ES-I3 (cell line): ENCODE results near the gene COBL.

Source experiments
- H3K36me3 ChIP-seq: 2 replicates; pipeline ENCODE4 v1.6.1; 2013; ENCODE audit warnings: mild to moderate bottlenecking, low read length, control low read depth, moderate library complexity; ENCODE audit not compliant: insufficient read depth
- H3K4me1 ChIP-seq: 2 replicates; pipeline ENCODE4 v1.6.1; 2013; ENCODE audit warnings: mild to moderate bottlenecking, control low read depth, low read length; ENCODE audit not compliant: insufficient read depth
- H3K9ac ChIP-seq: 2 replicates; pipeline ENCODE4 v1.6.1; 2013; ENCODE audit warnings: low read depth, mild to moderate bottlenecking, low read length, moderate library complexity
- H3K9me3 ChIP-seq: 2 replicates; pipeline ENCODE4 v1.6.1; 2013; ENCODE audit warnings: mild to moderate bottlenecking, low read length, moderate library complexity; ENCODE audit not compliant: control insufficient read depth, insufficient read depth

The COBL gene

GRCh38 chr7:51235593-51236313 lies 80.9 kb downstream of the COBL start:
- H3K36me3 ChIP-seq, result no peaks in the 10 kb centered on the region
- H3K9me3 ChIP-seq, result no peaks in the 10 kb centered on the region
- H3K4me1 ChIP-seq, result peaks cover 7% of the 10 kb centered on the region
- H3K9ac ChIP-seq, result no peak overlapping the region

DNA sequence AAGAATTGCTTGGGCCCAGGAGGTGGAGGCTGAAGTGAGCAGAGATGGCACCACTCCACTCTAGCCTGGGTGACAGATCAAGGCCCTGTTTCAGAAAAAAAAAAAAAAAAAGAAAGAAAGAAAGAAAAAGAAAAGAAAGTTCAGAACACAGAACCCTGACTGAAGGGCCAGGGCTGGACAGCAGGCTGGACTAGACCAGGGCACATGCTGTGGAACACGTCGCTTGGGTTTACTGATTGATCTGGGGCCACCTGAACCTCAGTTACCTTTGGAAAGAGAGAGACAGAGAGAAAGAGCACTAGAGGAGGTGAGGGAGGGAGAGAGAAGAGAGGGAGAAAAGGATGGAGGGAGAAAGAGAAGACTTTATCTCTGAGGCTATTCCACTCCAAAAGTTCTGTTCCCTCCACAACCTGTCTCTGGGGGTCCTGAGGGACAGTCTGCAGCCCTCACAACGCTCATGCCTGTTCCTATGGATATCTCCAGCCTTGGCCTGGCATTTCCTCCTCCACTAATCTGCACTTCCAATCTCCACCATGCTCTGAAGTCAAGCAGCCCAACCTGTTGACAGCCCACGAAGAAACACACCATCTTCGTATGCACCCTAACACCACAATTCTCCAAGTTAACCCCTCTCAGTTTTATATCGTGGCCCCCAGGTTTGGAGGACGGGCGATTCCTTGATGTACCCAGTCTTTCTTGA lies 81.8 kb downstream of the COBL start:
- Histone ChIP-seq H3K9ac (no peak overlapping the region), H3K9me3 (no peaks in the 10 kb centered on the region), H3K36me3 (no peaks in the 10 kb centered on the region), H3K4me1 (peaks cover 7% of the 10 kb centered on the region)

DNA sequence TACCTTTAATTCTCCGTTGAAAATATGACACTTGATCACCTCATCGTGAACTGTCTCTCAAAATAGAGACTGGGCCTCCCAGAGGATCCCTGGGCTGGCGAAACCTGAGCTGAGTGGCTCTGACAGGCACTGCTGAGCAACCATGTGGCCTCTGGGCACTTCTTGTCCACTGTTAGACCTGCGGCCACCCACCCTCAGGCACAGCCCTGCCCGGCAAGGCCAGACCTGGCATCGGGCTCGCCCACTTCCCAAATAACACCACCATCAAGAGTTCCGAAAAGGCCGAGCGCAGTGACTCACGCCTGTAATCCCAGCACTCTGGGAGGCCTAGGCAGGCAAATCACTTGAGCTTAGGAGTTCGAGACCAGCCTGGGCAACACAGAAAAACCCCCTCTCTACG lies 82.5 kb downstream of the COBL start:
- no peak overlapping the region for H3K9ac ChIP-seq
- peaks cover 7% of the 10 kb centered on the region for H3K4me1 ChIP-seq
- no peaks in the 10 kb centered on the region for H3K36me3 ChIP-seq
- H3K9me3 ChIP-seq, result no peaks in the 10 kb centered on the region

- Histone ChIP-seq H3K36me3 (no peaks in the 10 kb centered on the region), H3K4me1 (peaks cover 11% of the 10 kb centered on the region), H3K9me3 (no peaks in the 10 kb centered on the region), H3K9ac (no peak overlapping the region)
Observed at GRCh38 chr7:51233374-51233773, 83.2 kb downstream of the COBL start.

DNA sequence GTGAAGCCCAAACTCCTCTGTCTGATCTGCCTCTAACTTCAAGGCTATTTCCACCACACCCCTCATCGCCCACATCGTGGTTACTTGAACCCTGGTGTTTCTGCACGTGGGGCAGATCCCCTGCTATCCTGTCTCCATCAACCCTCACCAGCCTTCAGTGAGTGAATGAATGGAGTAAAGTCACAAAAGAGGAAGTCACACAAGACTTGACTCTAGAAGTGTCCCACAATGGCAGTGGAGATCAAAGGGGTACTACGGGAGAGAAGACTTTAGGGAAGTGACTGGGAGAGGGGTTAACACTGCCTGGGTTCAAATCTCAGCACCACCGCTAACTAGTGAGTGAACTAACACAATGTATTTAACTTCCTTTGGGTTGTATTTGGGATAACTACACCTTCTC lies 85.9 kb downstream of the COBL start:
- Histone ChIP-seq H3K4me1 (peaks cover 14% of the 10 kb centered on the region), H3K9ac (no peak overlapping the region), H3K9me3 (no peaks in the 10 kb centered on the region), H3K36me3 (no peaks in the 10 kb centered on the region)

- Histone ChIP-seq H3K36me3 (no peaks in the 10 kb centered on the region), H3K4me1 (peaks cover 17% of the 10 kb centered on the region), H3K9me3 (no peaks in the 10 kb centered on the region), H3K9ac (no peak overlapping the region)
Observed at GRCh38 chr7:51230324-51230625, 86.3 kb downstream of the COBL start.

DNA sequence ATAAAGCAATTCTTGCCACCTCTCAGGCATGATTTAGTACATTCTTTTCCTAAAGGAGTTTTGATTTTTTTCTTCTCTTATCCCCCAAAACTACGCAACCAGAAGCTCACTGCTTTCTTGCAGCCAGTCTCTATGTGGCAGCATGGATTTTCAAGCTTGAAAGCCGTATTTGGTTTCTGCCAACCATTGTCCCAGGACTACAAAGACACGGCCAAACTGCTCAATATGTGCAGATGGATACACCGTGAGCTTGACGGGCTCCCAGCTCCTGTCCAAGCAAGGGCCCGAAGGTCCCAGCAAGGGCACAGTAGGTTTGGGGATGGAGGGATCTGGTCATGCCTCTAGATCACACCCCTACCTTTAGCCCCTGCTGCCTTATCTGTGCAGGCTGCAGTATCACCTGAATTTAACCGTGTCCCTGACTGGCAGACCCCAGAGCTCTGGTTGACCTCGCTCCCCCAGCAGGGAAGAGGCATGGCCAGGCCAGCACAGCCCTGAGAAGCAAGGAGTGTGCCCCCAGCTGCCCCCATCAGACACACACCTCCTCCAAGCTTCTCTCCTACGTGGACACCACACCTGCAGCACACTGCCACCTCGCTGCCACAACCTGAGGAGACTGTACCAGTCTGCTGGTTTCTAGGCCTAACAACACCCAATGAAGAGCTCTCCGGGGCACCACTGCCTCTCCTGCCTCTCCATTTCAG lies 86.8 kb downstream of the COBL start:
- H3K4me1 ChIP-seq, result peaks cover 20% of the 10 kb centered on the region
- H3K9me3 ChIP-seq, result no peaks in the 10 kb centered on the region
- no peak overlapping the region for H3K9ac ChIP-seq
- no peaks in the 10 kb centered on the region for H3K36me3 ChIP-seq

DNA sequence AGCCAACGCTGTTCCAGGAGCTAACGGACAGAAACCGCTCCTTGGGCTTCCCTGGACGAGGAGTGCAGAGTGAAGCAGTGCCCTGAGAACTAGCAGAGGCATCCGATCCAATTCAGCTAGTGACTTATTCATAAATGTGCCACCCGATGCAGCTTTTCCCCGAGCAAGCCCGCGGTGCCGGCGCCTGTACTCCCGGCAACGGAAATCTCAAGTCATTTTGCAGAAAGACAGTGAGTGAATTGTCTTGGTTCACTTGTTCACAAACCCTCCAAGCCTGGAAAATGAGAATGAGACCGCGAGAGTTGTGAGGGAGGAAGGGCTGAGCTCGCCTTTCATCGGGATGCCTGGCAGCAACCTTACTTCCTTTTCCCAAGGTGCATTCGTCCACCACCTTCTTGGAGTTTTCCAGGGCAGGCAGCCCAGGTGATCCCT lies 87.5 kb downstream of the COBL start:
- H3K9ac ChIP-seq, result no peak overlapping the region
- no peaks in the 10 kb centered on the region for H3K9me3 ChIP-seq
- peaks cover 20% of the 10 kb centered on the region for H3K4me1 ChIP-seq
- no peaks in the 10 kb centered on the region for H3K36me3 ChIP-seq

GRCh38 chr7:51228386-51228958 lies 88.1 kb downstream of the COBL start:
- Histone ChIP-seq H3K9ac (no peak overlapping the region), H3K9me3 (no peaks in the 10 kb centered on the region), H3K4me1 (peaks cover 20% of the 10 kb centered on the region), H3K36me3 (no peaks in the 10 kb centered on the region)

GRCh38 chr7:51227861-51228260 lies 88.7 kb downstream of the COBL start:
- no peaks in the 10 kb centered on the region for H3K36me3 ChIP-seq
- H3K9ac ChIP-seq, result no peak overlapping the region
- H3K4me1 ChIP-seq, result peaks cover 20% of the 10 kb centered on the region
- H3K9me3 ChIP-seq, result no peaks in the 10 kb centered on the region

DNA sequence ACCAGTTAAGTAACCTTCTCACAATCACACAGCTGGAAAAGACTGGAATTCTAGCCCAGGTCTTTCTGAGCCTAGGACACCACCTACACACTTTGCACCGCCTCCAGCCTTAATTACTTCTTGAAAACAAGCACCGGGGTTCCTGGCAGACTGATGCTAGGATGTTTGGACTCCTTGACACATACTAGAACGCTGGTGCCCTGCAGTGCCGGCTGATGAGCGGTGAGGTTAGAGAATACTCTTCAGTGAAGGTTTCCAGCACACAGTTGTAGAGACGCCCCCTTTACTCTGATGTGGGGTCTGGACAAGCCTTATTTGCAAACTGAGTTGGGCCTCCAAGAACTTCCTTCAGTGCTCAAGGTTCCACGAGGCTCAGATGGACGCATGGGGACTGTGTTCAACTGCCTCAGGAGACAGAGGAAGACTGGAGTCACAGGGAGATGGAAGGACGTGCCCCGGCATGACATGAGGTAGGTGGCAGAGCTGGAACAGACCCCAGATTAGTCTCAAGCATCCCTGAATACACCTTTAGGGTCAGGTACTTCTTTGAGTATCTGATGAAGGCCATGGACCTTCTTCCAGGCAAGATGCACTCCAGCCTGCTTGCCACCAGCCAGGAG lies 89.6 kb downstream of the COBL start:
- Histone ChIP-seq H3K9ac (no peak overlapping the region), H3K9me3 (no peaks in the 10 kb centered on the region), H3K36me3 (no peaks in the 10 kb centered on the region), H3K4me1 (peaks cover 20% of the 10 kb centered on the region)

DNA sequence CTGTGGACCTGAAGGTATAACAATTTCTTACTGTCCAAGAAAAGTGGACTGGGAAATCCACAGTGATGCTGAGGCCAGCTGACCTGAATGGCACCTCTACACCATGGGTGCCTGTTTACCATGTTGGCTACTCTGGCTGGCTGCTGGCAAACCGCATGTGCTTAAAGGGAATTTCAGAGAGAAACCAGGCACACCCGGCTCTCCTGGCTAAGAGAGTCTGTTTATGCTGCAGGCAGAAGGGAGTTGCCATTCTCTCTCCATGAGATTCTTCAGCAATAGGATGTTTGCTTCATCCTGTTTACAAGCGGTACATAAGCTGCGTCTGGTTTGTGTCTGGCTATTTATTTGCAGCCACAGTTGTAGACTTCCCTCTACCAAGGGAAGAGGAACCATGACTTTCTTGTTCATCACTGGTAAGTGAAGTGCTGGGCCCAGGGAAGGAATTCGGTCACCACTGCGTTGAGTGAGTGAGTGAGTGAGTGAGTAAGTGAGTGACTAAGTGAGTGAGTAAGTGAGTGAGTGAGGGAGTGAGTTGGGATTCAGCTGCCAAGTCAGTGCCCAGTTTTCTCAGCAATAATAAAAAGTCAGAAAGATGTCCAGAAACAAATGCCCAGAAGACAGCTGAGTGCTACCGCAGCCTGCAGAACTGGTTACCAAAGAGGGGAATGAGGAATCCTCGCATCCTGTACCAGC lies 90.4 kb downstream of the COBL start:
- Histone ChIP-seq H3K4me1 (peaks cover 20% of the 10 kb centered on the region), H3K9ac (no peak overlapping the region), H3K9me3 (no peaks in the 10 kb centered on the region), H3K36me3 (no peaks in the 10 kb centered on the region)

GRCh38 chr7:51224811-51225595 lies 91.6 kb downstream of the COBL start:
- H3K36me3 ChIP-seq, result no peaks in the 10 kb centered on the region
- no peaks in the 10 kb centered on the region for H3K9me3 ChIP-seq
- H3K9ac ChIP-seq, result no peak overlapping the region
- peaks cover 20% of the 10 kb centered on the region for H3K4me1 ChIP-seq
